ENCODE results near the gene TIMM8B. TPM values are rescaled to one million over a fixed set of nuclear protein-coding genes. Genes with fewer than 3 reads are reported as not detected.
A peak's percentile ranks its signal among the peaks of the same experiment; 100 is the strongest.

TIMM8B gene
- total RNA-seq, 1 experiment from 2014 or later = 99.6 TPM

DNA sequence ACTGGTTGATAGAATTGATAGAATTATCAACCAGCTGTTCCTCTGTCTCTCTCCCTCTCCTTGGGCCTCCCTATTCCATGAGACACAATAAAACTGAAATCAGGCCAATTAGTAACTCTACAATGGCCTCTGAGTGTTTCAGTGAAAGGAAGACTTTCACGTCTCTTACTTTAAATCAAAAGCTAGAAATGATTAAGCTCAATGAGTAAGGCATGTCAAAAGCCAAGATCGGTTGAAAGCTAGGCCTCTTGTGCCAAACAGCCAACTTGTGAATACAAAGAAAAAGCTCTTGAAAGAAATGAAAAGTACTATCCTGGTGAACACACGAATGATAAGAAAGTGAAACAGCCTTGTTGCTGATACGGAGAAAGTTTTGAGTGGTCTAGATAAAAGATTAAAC is 29.4 kb downstream of the TIMM8B start:
- ChIA-PET CTCF (no interaction called here), POLR2A (ENCODE audit: low non-redundant PET) (no interaction called here)
- Histone ChIP-seq H3K27ac (ENCODE audit: low read depth, low read length, poor library complexity, severe bottlenecking) (peak overlapping the region; percentile 11), H3K36me3 (ENCODE audit: insufficient read depth, low read length, poor library complexity, severe bottlenecking) (peaks cover 65% of the 10 kb centered on the region), H3K9me3 (ENCODE audit: low read depth, low read length, poor library complexity, severe bottlenecking) (no peaks in the 10 kb centered on the region), H3K27me3 (replicated peaks; ENCODE audit: insufficient read depth, low read depth, low read length, poor library complexity) (no peaks in the 10 kb centered on the region), H3K4me3 (ENCODE audit: low read depth, low read length, poor library complexity, severe bottlenecking) (no peak overlapping the region), H3K4me1 (ENCODE audit: insufficient read depth, low read length, poor library complexity, severe bottlenecking) (no peaks in the 10 kb centered on the region)
- TF ChIP-seq, protein P1, sequence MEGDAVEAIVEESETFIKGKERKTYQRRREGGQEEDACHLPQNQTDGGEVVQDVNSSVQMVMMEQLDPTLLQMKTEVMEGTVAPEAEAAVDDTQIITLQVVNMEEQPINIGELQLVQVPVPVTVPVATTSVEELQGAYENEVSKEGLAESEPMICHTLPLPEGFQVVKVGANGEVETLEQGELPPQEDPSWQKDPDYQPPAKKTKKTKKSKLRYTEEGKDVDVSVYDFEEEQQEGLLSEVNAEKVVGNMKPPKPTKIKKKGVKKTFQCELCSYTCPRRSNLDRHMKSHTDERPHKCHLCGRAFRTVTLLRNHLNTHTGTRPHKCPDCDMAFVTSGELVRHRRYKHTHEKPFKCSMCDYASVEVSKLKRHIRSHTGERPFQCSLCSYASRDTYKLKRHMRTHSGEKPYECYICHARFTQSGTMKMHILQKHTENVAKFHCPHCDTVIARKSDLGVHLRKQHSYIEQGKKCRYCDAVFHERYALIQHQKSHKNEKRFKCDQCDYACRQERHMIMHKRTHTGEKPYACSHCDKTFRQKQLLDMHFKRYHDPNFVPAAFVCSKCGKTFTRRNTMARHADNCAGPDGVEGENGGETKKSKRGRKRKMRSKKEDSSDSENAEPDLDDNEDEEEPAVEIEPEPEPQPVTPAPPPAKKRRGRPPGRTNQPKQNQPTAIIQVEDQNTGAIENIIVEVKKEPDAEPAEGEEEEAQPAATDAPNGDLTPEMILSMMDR (conservative IDR thresholded peaks at IDR 0.05; ENCODE audit: low read depth, low read length) = no peak
- no peak for TF ChIP-seq EZH2 (IDR thresholded peaks at IDR 0.05; ENCODE audit: borderline replicate concordance, low read depth, low read length, poor library complexity, severe bottlenecking)
- TSS peak; percentile 18 for BruUV-seq (replicated peaks)
- no peak for DNase-seq (ENCODE audit: low spot score)
- intact Hi-C loops (cut with micrococcal nuclease; ENCODE audit: unreplicated experiment) = no loop called here

DNA sequence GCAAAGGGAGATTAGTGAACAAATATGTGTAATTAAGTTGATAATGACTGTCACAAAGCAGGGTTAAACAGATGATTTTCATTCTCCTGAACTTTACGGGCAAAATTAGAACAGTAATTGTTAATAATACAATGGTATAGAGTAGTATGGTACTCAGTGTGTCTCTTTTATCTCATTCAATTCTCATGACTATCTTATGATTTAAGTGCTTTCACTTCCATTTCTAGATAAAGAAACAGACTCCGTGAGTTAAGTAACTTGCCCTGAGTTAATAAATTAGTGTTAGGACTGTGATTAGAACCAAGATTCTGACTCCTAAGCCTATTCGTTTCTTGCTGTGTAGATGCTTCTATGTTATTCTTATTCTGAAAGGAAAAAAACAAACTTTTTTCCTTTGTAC is 34.8 kb downstream of the TIMM8B start:
- POLR2A ChIA-PET (ENCODE audit: low non-redundant PET) = no interaction called here
- BruUV-seq (replicated peaks) = no TSS peak
- intact Hi-C loops (cut with micrococcal nuclease; ENCODE audit: unreplicated experiment) = no loop called here
- H3K27me3 ChIP-seq (replicated peaks; ENCODE audit: insufficient read depth, low read depth, low read length, poor library complexity) = no peaks in the 10 kb centered on the region
- TF ChIP-seq, protein P1 (conservative IDR thresholded peaks at IDR 0.05; ENCODE audit: low read depth, low read length) = no peak
- TF ChIP-seq EZH2 (IDR thresholded peaks at IDR 0.05; ENCODE audit: borderline replicate concordance, low read depth, low read length, poor library complexity, severe bottlenecking) = no peak
- peaks cover 63% of the 10 kb centered on the region for H3K36me3 ChIP-seq (ENCODE audit: insufficient read depth, low read length, poor library complexity, severe bottlenecking)
- CTCF ChIA-PET = no interaction called here
- DNase-seq (ENCODE audit: low spot score) = no peak
- H3K4me1 ChIP-seq (ENCODE audit: insufficient read depth, low read length, poor library complexity, severe bottlenecking) = peaks cover 21% of the 10 kb centered on the region
- H3K27ac ChIP-seq (ENCODE audit: low read depth, low read length, poor library complexity, severe bottlenecking) = no peak overlapping the region
- no peak overlapping the region for H3K4me3 ChIP-seq (ENCODE audit: low read depth, low read length, poor library complexity, severe bottlenecking)
- no peaks in the 10 kb centered on the region for H3K9me3 ChIP-seq (ENCODE audit: low read depth, low read length, poor library complexity, severe bottlenecking)

DNA sequence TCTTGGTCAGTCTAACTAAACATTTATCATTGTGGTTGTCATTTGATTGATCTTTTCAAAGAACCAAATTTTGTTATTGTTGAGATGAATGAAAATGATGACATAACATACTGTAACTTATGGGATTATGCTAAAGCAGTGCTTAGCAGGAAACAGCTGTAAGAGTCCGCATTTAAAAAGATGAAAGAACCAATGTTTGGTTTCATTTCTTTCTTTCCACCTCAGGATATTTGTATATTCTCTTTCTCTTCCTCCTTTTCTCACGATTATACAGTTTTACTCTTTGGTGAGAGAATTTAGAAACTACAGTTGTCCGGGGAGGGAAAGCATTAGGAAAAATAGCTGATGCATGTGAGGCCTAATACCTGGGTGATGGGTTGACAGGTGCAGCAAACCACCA is 35.8 kb downstream of the TIMM8B start:
- POLR2A ChIA-PET (ENCODE audit: low non-redundant PET) = no interaction called here

More for the DNA sequence above, 35.8 kb downstream of the TIMM8B start:
- CTCF ChIA-PET = no interaction called here
- no TSS peak for BruUV-seq (replicated peaks)
- DNase-seq (ENCODE audit: low spot score) = peak; percentile 60
- Histone ChIP-seq H3K27ac (ENCODE audit: low read depth, low read length, poor library complexity, severe bottlenecking) (peak overlapping the region; percentile 48), H3K9me3 (ENCODE audit: low read depth, low read length, poor library complexity, severe bottlenecking) (no peaks in the 10 kb centered on the region), H3K4me1 (ENCODE audit: insufficient read depth, low read length, poor library complexity, severe bottlenecking) (peaks cover 21% of the 10 kb centered on the region), H3K4me3 (ENCODE audit: low read depth, low read length, poor library complexity, severe bottlenecking) (no peak overlapping the region), H3K27me3 (replicated peaks; ENCODE audit: insufficient read depth, low read depth, low read length, poor library complexity) (no peaks in the 10 kb centered on the region), H3K36me3 (ENCODE audit: insufficient read depth, low read length, poor library complexity, severe bottlenecking) (peaks cover 63% of the 10 kb centered on the region)
- TF ChIP-seq, protein P1 (conservative IDR thresholded peaks at IDR 0.05; ENCODE audit: low read depth, low read length) = no peak
- no peak for TF ChIP-seq EZH2 (IDR thresholded peaks at IDR 0.05; ENCODE audit: borderline replicate concordance, low read depth, low read length, poor library complexity, severe bottlenecking)
- intact Hi-C loops (cut with micrococcal nuclease; ENCODE audit: unreplicated experiment) = no loop called here
